HepG2 (cell line): ENCODE data around the gene IL6ST. TPM values are rescaled to one million over a fixed set of nuclear protein-coding genes. Genes with fewer than 3 reads are reported as not detected.

Source experiments
- KLF13 ChIP-seq: sonication (generic); formaldehyde crosslinking; IDR thresholded peaks from 2 replicates; pipeline ENCODE4 v1.4.0; 2020; ENCODE audit warnings: mild to moderate bottlenecking, missing genetic modification reagents
- MTF2 ChIP-seq: sonication (generic); formaldehyde crosslinking; IDR thresholded peaks from 2 replicates; pipeline ENCODE4 v1.5.0; 2020; ENCODE audit warnings: missing genetic modification reagents, borderline replicate concordance
- NONO ChIP-seq, 2 experiments: fragments of 450-650 bp in 1 of 2; sonication (generic) in 1 of 2; formaldehyde crosslinking in 1 of 2; IDR thresholded peaks in 1 of 2; conservative IDR thresholded peaks in 1 of 2; 2 replicates each; pipeline versions ENCODE4 v1.6.1 to v1.8.0; 2017 to 2022; ENCODE audit warnings: mild to moderate bottlenecking in 1 of 2, missing genetic modification reagents in 1 of 2, moderate library complexity in 1 of 2
- PAF1 ChIP-seq: IDR thresholded peaks from 2 replicates; pipeline ENCODE4 v1.6.1; 2016; ENCODE audit warnings: missing genetic modification reagents, missing compliant biosample characterization
- PHB2 ChIP-seq: fragments of 450-650 bp; IDR thresholded peaks from 2 replicates; pipeline ENCODE4 v1.6.1; 2018; ENCODE audit not compliant: partially characterized antibody
- RNF2 ChIP-seq: fragments of 450-650 bp; conservative IDR thresholded peaks from 2 replicates; pipeline ENCODE4 v1.6.1; 2016; ENCODE audit warnings: low read depth
- TBP ChIP-seq: sonication (generic); formaldehyde crosslinking; IDR thresholded peaks from 2 replicates; pipeline ENCODE4 v1.5.0; 2020; ENCODE audit warnings: missing genetic modification reagents
- THRA ChIP-seq: sonication (generic); formaldehyde crosslinking; IDR thresholded peaks from 2 replicates; pipeline ENCODE4 v1.4.0; 2020; ENCODE audit warnings: missing genetic modification reagents, borderline replicate concordance
- ZBTB38 ChIP-seq: sonication (generic); formaldehyde crosslinking; IDR thresholded peaks from 2 replicates; pipeline ENCODE4 v1.5.1; 2020; ENCODE audit warnings: mild to moderate bottlenecking, missing genetic modification reagents
- ZBTB39 ChIP-seq: sonication (generic); formaldehyde crosslinking; IDR thresholded peaks from 2 replicates; pipeline ENCODE4 v1.5.0; 2020; ENCODE audit warnings: missing genetic modification reagents
- ZBTB49 ChIP-seq: sonication (generic); formaldehyde crosslinking; IDR thresholded peaks from 2 replicates; pipeline ENCODE4 v1.4.0; 2020; ENCODE audit warnings: missing genetic modification reagents, borderline replicate concordance
- ZNF143 ChIP-seq: sonication (generic); formaldehyde crosslinking; IDR thresholded peaks from 2 replicates; pipeline ENCODE4 v1.4.0; 2020; ENCODE audit warnings: missing genetic modification reagents
- ZNF432 ChIP-seq: sonication (generic); formaldehyde crosslinking; IDR thresholded peaks from 2 replicates; pipeline ENCODE4 v1.5.0; 2020; ENCODE audit warnings: missing genetic modification reagents, mild to moderate bottlenecking, borderline replicate concordance
- ZNF687 ChIP-seq: sonication (generic); formaldehyde crosslinking; IDR thresholded peaks from 2 replicates; pipeline ENCODE4 v1.5.1; 2020; ENCODE audit warnings: mild to moderate bottlenecking, missing genetic modification reagents, moderate library complexity
- polyA plus RNA-seq, 8 experiments: library from polyadenylated mRNA; depleted of rRNA in 3 of 8; stranded (reverse) in 7 of 8; unstranded in 1 of 8; fragments of >200 nt; fragmentation: Illumina TruSeq in 4 of 8; extraction: Trizol in 4 of 8; gene quantifications; 2 replicates each; pipeline versions ENCODE4 v1.2.1 to v1.2.3, GENCODE V29; 2011 to 2016; ENCODE audit warnings: low read depth in 4 of 8, missing spikeins in 1 of 8, mixed read lengths in 1 of 8; ENCODE audit not compliant: insufficient read depth in 1 of 8
- total RNA-seq, 5 experiments: library from RNA; depleted of rRNA; stranded (reverse); fragments of >200 nt; fragmentation: Illumina TruSeq; extraction: Trizol; gene quantifications; 2 replicates each; pipeline ENCODE4 v1.2.3, GENCODE V29; 2016; ENCODE audit warnings: low read depth in 1 of 5
- TF ChIP-seq, protein P1 (sequence below): sonication (generic); formaldehyde crosslinking; IDR thresholded peaks from 2 replicates; pipeline ENCODE4 v1.8.1; 2023; ENCODE audit warnings: missing genetic modification reagents, mild to moderate bottlenecking, borderline replicate concordance
- TF ChIP-seq, protein P2 (sequence below): IDR thresholded peaks from 2 replicates; pipeline ENCODE4 v1.6.1; 2016; ENCODE audit warnings: missing genetic modification reagents, missing compliant biosample characterization
- TF ChIP-seq, protein P3 (sequence below): sonication (generic); formaldehyde crosslinking; IDR thresholded peaks from 2 replicates; pipeline ENCODE4 v1.4.0; 2020; ENCODE audit warnings: mild to moderate bottlenecking, missing genetic modification reagents

IL6ST gene
- total and polyA plus RNA-seq, 2 of the 13 experiments (the other 11 are each of a cell fraction or from before 2014, with no cell fraction given), result 66.6 to 166 TPM

DNA sequence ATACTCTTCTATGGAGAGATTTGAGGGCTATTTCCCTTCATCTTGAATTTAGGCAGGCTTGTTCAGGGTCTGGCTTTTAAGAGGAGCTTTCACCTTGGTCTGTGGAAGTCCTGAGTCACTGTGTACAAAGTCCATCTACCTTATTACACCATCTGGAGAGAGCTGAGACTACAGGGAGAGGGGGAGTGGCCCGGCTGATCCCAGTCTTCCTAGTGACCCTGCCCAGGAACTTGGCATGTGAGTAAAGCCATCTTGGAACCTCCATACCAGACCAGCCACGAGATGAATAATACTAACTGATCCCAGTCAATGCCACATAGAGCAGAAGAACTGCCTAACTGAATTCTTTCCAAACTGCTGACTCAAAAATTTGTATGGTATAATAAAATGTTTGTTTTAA, 8.4 kb upstream of the IL6ST start (continued):
- TF ChIP-seq KLF13 (no peak), MTF2 (CRISPR knock-in tag) (no peak), TBP (CRISPR knock-in tag) (no peak), NONO (IDR thresholded peaks at IDR 0.05) (no peak), NONO (CRISPR knock-in tag; conservative IDR thresholded peaks at IDR 0.05) (no peak), PHB2 (no peak), ZNF432 (CRISPR knock-in tag) (no peak), RNF2 (no peak), THRA (CRISPR knock-in tag) (no peak), ZBTB49 (CRISPR knock-in tag) (no peak), ZBTB39 (CRISPR knock-in tag) (no peak), ZNF687 (no peak), ZNF143 (no peak), PAF1 (no peak), ZBTB38 (CRISPR knock-in tag) (no peak)
- TF ChIP-seq, protein P1, sequence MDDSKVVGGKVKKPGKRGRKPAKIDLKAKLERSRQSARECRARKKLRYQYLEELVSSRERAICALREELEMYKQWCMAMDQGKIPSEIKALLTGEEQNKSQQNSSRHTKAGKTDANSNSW, result no peak
- TF ChIP-seq, protein P2, sequence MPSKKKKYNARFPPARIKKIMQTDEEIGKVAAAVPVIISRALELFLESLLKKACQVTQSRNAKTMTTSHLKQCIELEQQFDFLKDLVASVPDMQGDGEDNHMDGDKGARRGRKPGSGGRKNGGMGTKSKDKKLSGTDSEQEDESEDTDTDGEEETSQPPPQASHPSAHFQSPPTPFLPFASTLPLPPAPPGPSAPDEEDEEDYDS (CRISPR knock-in tag), result no peak
- TF ChIP-seq, protein P3, sequence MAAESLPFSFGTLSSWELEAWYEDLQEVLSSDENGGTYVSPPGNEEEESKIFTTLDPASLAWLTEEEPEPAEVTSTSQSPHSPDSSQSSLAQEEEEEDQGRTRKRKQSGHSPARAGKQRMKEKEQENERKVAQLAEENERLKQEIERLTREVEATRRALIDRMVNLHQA (CRISPR knock-in tag), result no peak
